Measurements from ENCODE around the gene C9. TPM values are rescaled to one million over a fixed set of nuclear protein-coding genes. Genes with fewer than 3 reads are reported as not detected.
"Not testable (repeated sequence)": the region's sequence is repeated elsewhere in the genome, so short reads cannot be mapped to it uniquely, and the experiment has no call there.

The C9 gene
- total and polyA plus RNA-seq, 2 experiments from 2014 or later: not detected

GRCh38 chr5:39282561-39282960 lies 81.7 kb downstream of the C9 start:
- H3K36me3 Mint-ChIP-seq (ENCODE audit: low read depth): peaks cover 27% of the 10 kb centered on the region
- H3K27me3 ChIP-seq (ENCODE audit: insufficient read depth): no peaks in the 10 kb centered on the region
- H3F3A ChIP-seq (replicated peaks; ENCODE audit: low read depth): no peaks in the 10 kb centered on the region
- H3K4me3 ChIP-seq: no peak overlapping the region
- H3K9me3 Mint-ChIP-seq: peaks cover 46% of the 10 kb centered on the region
- no peaks in the 10 kb centered on the region for H3K9me2 ChIP-seq (ENCODE audit: insufficient read depth)
- no peaks in the 10 kb centered on the region for H4K20me1 ChIP-seq (replicated peaks; ENCODE audit: insufficient read depth)
- H3K4me2 ChIP-seq: no peak overlapping the region
- H3K79me2 ChIP-seq (replicated peaks; ENCODE audit: insufficient read depth): no peaks in the 10 kb centered on the region
- H3K36me3 ChIP-seq (ENCODE audit: insufficient read depth): no peaks in the 10 kb centered on the region
- DNase-seq (ENCODE audit: low spot score): no peak
- H3K4me1 Mint-ChIP-seq: peaks cover 7% of the 10 kb centered on the region; the same call in 2 of the 3 replicates
- no peak overlapping the region for H3K27ac ChIP-seq (ENCODE audit: low read depth)
- no peaks in the 10 kb centered on the region for H3K27me3 Mint-ChIP-seq (ENCODE audit: insufficient read depth, low read depth, poor library complexity)
- H3K4me3 Mint-ChIP-seq: no peak overlapping the region
- H3K27ac Mint-ChIP-seq: no peak overlapping the region
- no peak overlapping the region for H2AFZ ChIP-seq
- no peak for ATAC-seq
- no peaks in the 10 kb centered on the region for H3K4me1 ChIP-seq (ENCODE audit: insufficient read depth)
- no peak for TF ChIP-seq EZH2phosphoT487 (IDR thresholded peaks at IDR 0.05; ENCODE audit: unreplicated experiment)
- TF ChIP-seq REST (IDR thresholded peaks at IDR 0.05; ENCODE audit: unreplicated experiment): no peak
- no peak for TF ChIP-seq CTCF (conservative IDR thresholded peaks at IDR 0.05; ENCODE audit: low read depth in 2 of 2)
- no peak for TF ChIP-seq ZNF462 (CRISPR knock-in tag; IDR thresholded peaks at IDR 0.05)
- TF ChIP-seq ZNF331 (CRISPR knock-in tag; IDR thresholded peaks at IDR 0.05; ENCODE audit: low read depth): no peak
- TF ChIP-seq ETS1 (IDR thresholded peaks at IDR 0.05): no peak
- TF ChIP-seq STAT1 (IDR thresholded peaks at IDR 0.05; ENCODE audit: unreplicated experiment): no peak
- TF ChIP-seq JUNB (IDR thresholded peaks at IDR 0.05; ENCODE audit: unreplicated experiment): no peak
- no peak for TF ChIP-seq NANOG (IDR thresholded peaks at IDR 0.05; ENCODE audit: borderline replicate concordance)
- no peak for TF ChIP-seq ZNF114 (CRISPR knock-in tag; IDR thresholded peaks at IDR 0.05)

GRCh38 chr5:39275865-39276264 lies 88.4 kb downstream of the C9 start:
- not testable (repeated sequence) for ATAC-seq; H3K27me3 ChIP-seq (ENCODE audit: insufficient read depth); H2AFZ ChIP-seq; H3F3A ChIP-seq (replicated peaks; ENCODE audit: low read depth); DNase-seq (ENCODE audit: low spot score); H3K36me3 ChIP-seq (ENCODE audit: insufficient read depth); H3K9me2 ChIP-seq (ENCODE audit: insufficient read depth); H3K4me2 ChIP-seq; H4K20me1 ChIP-seq (replicated peaks; ENCODE audit: insufficient read depth); H3K4me1 ChIP-seq (ENCODE audit: insufficient read depth); H3K36me3 Mint-ChIP-seq (ENCODE audit: low read depth); H3K27ac Mint-ChIP-seq; H3K4me3 ChIP-seq; H3K4me1 Mint-ChIP-seq; H3K27ac ChIP-seq (ENCODE audit: low read depth); H3K27me3 Mint-ChIP-seq (ENCODE audit: insufficient read depth, low read depth, poor library complexity); H3K79me2 ChIP-seq (replicated peaks; ENCODE audit: insufficient read depth); H3K4me3 Mint-ChIP-seq
- H3K9me3 Mint-ChIP-seq: peaks cover 29% of the 10 kb centered on the region

Measured in GM23338 (cell line).